ENCODE measurements around the gene ADGRV1.

DNA sequence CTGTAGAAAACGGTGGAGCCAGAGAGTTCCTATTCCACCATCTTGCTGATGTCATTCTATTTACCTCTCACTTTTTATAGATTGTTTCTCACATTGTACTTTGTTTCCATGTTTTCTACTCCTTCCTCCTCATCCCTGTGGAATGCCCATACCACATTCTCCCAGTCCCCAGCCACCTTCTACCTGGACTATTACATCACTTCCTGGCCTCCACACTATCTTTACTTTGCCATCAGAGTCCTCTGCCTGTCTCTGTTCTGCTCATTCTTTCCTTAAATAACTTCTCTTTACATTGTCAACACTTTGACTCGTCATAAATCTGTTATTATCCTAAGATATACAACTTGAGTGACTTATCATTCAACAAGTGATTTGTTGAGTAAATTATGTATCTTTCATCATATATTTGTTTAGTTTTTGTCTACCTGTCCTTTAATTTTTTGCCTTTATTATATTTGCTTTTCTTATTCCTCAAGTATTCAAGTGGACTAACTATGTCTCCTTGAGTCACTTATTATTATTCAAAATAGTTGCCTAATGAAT is 182.5 kb downstream of the ADGRV1 start:
- no peak for TF ChIP-seq CTCF (IDR thresholded peaks at IDR 0.05; ENCODE audit: poor library complexity, severe bottlenecking)
- no peak for TF ChIP-seq POLR2AphosphoS5 (IDR thresholded peaks at IDR 0.05)
- TF ChIP-seq EZH2 (IDR thresholded peaks at IDR 0.05; ENCODE audit: borderline replicate concordance, insufficient read depth, low read length, poor library complexity, severe bottlenecking) = no peak
- no peak for TF ChIP-seq EP300 (conservative IDR thresholded peaks at IDR 0.05; ENCODE audit: poor library complexity, severe bottlenecking)
- TF ChIP-seq TAF1 (IDR thresholded peaks at IDR 0.05; ENCODE audit: low read depth) = no peak
- TF ChIP-seq, protein P1, sequence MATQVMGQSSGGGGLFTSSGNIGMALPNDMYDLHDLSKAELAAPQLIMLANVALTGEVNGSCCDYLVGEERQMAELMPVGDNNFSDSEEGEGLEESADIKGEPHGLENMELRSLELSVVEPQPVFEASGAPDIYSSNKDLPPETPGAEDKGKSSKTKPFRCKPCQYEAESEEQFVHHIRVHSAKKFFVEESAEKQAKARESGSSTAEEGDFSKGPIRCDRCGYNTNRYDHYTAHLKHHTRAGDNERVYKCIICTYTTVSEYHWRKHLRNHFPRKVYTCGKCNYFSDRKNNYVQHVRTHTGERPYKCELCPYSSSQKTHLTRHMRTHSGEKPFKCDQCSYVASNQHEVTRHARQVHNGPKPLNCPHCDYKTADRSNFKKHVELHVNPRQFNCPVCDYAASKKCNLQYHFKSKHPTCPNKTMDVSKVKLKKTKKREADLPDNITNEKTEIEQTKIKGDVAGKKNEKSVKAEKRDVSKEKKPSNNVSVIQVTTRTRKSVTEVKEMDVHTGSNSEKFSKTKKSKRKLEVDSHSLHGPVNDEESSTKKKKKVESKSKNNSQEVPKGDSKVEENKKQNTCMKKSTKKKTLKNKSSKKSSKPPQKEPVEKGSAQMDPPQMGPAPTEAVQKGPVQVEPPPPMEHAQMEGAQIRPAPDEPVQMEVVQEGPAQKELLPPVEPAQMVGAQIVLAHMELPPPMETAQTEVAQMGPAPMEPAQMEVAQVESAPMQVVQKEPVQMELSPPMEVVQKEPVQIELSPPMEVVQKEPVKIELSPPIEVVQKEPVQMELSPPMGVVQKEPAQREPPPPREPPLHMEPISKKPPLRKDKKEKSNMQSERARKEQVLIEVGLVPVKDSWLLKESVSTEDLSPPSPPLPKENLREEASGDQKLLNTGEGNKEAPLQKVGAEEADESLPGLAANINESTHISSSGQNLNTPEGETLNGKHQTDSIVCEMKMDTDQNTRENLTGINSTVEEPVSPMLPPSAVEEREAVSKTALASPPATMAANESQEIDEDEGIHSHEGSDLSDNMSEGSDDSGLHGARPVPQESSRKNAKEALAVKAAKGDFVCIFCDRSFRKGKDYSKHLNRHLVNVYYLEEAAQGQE (IDR thresholded peaks at IDR 0.05; ENCODE audit: borderline replicate concordance) = no peak
- no peak for TF ChIP-seq RAD21 (conservative IDR thresholded peaks at IDR 0.05)

All from neural cell (in vitro differentiated cells).